Measurements from ENCODE around the gene POU5F1.
"Not testable (repeated sequence)": the region's sequence is repeated elsewhere in the genome, so short reads cannot be mapped to it uniquely, and the experiment has no call there.

The POU5F1 gene

DNA sequence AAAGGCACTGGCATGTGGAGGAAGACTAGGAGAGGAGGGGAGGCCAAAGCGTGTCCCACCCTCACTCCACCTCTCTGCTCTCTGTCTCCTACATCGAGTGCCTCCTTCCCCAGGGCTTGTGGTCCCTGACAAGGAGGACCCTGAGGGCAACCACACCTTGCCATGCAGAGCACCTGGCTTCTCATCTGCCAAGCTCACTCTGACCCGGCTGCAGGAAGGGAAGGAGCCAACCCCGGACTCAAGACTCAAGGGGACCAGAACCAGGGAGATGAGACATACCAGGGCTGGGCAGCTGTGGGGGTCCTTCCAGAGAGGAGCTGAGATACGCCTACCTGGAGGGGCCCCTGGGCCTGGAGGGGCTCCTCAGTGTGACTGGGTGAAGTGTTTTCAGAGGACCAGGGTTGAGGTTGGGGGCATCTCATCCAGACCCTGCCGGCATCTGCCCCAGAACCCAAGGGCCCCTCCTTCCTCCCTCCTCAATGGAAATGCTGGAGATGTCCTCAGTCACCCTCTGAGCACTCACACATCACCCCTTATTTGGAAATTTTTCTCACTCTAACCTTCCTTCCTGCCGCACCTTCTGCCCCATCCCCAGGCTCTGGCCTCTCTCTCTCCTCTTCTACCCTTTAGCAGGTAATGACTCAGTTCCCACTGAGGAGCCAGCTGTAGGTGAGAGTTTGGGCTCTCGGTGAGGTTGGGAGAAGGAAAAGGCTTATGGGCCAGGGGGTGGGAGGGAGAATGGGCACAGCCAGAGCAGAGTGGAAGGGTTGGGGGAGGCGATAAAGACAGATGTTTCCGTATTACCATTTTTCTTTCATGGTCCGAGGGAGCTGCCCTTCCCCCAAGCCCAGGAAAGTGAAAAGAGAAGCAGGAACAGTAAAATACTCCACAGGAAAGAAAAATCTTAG is 32.0 kb upstream of the POU5F1 start:
- Histone ChIP-seq H3K27me3 (replicated peaks; ENCODE audit: control insufficient read depth, insufficient read depth, low read length) (no peaks in the 10 kb centered on the region), H3K36me3 (ENCODE audit: control insufficient read depth, insufficient read depth, low read length) (no peaks in the 10 kb centered on the region; the same call in 1 of the 2 replicates), H3K4me3 (replicated peaks; ENCODE audit: low read depth, low read length) (peak overlapping the region; percentile 32)
- no peak for DNase-seq (ENCODE audit: extremely low read depth, insufficient read length)
- TF ChIP-seq, protein P1, sequence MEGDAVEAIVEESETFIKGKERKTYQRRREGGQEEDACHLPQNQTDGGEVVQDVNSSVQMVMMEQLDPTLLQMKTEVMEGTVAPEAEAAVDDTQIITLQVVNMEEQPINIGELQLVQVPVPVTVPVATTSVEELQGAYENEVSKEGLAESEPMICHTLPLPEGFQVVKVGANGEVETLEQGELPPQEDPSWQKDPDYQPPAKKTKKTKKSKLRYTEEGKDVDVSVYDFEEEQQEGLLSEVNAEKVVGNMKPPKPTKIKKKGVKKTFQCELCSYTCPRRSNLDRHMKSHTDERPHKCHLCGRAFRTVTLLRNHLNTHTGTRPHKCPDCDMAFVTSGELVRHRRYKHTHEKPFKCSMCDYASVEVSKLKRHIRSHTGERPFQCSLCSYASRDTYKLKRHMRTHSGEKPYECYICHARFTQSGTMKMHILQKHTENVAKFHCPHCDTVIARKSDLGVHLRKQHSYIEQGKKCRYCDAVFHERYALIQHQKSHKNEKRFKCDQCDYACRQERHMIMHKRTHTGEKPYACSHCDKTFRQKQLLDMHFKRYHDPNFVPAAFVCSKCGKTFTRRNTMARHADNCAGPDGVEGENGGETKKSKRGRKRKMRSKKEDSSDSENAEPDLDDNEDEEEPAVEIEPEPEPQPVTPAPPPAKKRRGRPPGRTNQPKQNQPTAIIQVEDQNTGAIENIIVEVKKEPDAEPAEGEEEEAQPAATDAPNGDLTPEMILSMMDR (IDR thresholded peaks at IDR 0.05; ENCODE audit: insufficient read depth, low read length, poor library complexity, severe bottlenecking), result no peak

DNA sequence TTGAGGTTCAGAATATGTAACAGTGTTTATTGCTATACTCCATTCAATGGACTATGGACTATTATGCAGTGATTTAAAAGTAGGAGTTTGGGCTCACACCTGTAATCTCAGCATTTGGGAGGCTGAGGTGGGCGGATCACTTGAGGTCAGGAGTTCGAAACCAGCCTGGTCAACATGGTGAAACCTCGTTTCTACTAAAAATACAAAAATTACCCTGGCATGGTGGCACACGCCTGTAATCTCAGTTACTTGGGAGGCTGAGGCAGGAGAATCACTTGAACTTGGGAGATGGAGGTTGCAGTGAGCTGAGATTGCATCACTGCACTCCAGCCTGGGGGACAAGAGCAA is 28.6 kb upstream of the POU5F1 start:
- DNase-seq (ENCODE audit: extremely low read depth, insufficient read length); H3K36me3 ChIP-seq (ENCODE audit: control insufficient read depth, insufficient read depth, low read length); H3K27me3 ChIP-seq (replicated peaks; ENCODE audit: control insufficient read depth, insufficient read depth, low read length): not testable (repeated sequence)
- peak overlapping the region; percentile 74 for H3K4me3 ChIP-seq (replicated peaks; ENCODE audit: low read depth, low read length)

DNA sequence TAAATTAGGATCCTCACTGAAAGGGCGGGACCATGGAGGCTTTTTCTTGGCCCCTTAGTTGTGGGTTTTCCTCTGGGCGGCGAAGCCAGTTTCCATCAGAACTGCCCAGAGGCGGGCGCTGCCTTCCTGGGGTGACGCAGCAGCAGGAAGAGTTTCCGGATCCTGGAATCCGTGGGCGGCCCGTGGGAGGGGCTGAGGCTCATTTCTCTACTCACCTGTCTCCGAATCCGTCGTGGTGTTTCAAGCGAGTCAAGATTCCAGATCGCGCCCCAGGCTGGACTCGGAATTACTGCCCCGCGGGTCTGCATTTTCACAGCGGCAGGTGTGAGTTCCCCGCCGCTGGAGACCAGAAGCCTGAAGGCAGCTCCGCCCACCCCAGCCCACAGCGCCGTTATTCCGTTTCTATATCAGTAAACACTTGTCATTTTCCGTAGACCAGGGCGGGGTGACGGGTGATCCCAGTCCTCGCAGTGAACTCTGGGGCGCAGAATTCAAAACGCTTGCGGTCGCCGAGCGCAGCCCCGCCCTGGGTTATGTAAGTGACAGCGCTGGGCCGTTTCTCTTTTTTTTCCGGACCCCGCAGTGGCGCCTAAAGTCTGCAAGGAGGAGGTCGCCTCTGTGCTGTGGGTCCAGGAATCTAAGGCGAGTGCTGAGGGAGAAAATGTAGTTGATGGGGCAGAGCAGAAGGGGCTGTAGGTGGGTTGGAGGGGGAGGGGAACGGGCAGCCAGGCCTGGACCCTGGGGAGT is 27.2 kb upstream of the POU5F1 start:
- Histone ChIP-seq H3K4me3 (replicated peaks; ENCODE audit: low read depth, low read length) (peak overlapping the region; percentile 74), H3K27me3 (replicated peaks; ENCODE audit: control insufficient read depth, insufficient read depth, low read length) (no peaks in the 10 kb centered on the region), H3K36me3 (ENCODE audit: control insufficient read depth, insufficient read depth, low read length) (no peaks in the 10 kb centered on the region; the same call in 1 of the 2 replicates)
- peak; percentile 91 for DNase-seq (ENCODE audit: extremely low read depth, insufficient read length)
- TF ChIP-seq, protein P1 (IDR thresholded peaks at IDR 0.05; ENCODE audit: insufficient read depth, low read length, poor library complexity, severe bottlenecking), result no peak

DNA sequence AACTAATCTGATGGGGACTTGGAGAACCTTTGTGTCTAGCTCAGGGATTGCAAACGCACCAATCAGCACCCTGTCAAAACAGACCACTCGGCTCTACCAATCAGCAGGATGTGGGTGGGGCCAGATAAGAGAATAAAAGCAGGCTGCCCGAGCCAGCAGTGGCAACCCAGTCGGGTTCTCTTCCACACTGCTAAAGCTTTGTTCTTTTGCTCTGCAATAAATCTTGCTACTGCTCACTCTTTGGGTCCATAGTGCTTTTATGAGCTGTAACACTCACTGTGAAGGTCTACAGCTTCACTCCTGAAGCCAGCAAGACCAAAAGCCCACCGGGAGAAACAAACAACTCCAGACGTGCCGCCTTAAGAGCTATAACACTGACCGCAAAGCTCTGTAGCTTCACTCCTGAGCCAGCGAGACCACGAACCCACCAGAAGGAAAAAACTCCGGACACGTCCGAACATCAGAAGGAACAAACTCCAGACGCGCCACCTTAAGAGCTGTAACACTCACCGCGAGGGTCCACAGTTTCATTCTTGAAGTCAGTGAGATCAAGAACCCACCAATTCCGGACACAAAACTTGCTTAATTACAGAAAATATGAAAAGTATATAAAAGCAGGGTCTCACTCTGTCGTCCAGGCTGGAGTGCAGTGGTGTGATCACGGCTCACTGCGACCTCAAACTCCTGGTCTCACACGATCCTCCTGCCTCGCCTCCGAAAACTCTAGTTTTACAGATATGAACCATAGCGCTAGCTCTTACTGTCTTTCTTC is 26.0 kb upstream of the POU5F1 start:
- not testable (repeated sequence) for DNase-seq (ENCODE audit: extremely low read depth, insufficient read length); H3K27me3 ChIP-seq (replicated peaks; ENCODE audit: control insufficient read depth, insufficient read depth, low read length); H3K36me3 ChIP-seq (ENCODE audit: control insufficient read depth, insufficient read depth, low read length)
- H3K4me3 ChIP-seq (replicated peaks; ENCODE audit: low read depth, low read length), result peak overlapping the region; percentile 74

DNA sequence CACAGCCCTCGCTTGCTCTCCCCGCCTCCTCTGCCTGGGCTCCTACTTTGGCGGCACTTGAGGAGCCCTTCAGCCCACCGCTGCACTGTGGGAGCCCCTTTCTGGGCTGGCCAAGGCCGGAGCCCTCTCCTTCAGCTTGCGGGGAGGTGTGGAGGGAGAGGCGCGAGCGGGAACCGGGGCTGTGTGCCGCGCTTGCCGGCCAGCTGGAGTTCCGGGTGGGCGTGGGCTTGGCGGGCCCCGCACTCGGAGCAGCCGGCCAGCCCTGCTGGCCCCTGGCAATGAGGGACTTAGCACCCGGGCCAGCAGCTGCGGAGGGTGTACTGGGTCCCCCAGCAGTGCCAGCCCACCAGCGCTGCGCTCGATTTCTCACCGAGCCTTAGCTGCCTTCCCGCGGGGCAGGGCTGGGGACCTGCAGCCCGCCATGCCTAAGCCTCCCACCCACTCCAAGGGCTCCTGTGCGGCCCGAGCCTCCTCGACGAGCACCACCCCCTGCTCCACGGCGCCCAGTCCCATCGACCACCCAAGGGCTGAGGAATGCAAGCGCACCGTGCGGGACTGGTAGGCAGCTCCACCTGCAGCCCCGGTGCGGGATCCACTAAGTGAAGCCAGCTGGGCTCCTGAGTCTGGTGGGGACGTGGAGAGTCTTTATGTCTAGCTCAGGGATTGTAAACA is 25.0 kb upstream of the POU5F1 start:
- H3K4me3 ChIP-seq (replicated peaks; ENCODE audit: low read depth, low read length); H3K27me3 ChIP-seq (replicated peaks; ENCODE audit: control insufficient read depth, insufficient read depth, low read length); DNase-seq (ENCODE audit: extremely low read depth, insufficient read length); H3K36me3 ChIP-seq (ENCODE audit: control insufficient read depth, insufficient read depth, low read length): not testable (repeated sequence)

DNA sequence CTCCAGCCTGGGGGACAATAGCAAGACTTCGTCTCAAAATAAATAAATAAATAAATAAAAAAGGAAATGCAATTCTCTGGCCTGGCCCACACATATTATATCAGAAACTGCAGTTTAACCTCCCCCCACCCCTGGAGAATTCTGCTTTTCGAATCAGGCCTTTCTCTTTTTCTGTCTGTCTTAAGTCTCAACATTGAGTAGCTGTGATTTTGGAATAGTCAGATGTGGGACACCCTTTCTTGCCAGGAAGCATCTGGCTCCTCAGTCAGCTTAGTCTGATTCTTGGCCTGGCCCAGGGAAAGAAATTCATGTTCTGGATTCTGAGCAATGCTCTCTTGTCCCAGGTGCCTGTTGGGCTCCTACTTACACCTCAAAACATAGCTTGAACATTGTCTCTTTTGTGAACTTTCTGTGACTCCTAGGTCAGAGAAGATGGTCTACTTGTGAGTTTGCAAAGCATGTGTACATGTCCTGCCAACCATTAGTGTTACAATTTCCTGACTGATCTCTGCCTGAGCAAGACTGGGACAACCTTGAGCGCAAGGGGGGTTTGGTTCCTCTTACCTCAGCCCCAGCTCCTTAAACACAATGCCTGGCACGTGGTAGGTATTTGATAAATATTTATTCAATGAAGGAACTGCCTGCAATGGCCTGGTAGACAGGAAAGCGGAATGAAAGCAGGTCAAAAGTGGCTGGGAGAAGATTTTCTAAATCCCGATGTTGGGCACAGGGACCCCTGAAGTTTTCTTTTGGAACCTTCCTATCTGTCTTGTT is 23.8 kb upstream of the POU5F1 start:
- no peak overlapping the region for H3K4me3 ChIP-seq (replicated peaks; ENCODE audit: low read depth, low read length)
- no peak for DNase-seq (ENCODE audit: extremely low read depth, insufficient read length)
- TF ChIP-seq, protein P1 (IDR thresholded peaks at IDR 0.05; ENCODE audit: insufficient read depth, low read length, poor library complexity, severe bottlenecking), result no peak
- H3K27me3 ChIP-seq (replicated peaks; ENCODE audit: control insufficient read depth, insufficient read depth, low read length), result no peaks in the 10 kb centered on the region
- H3K36me3 ChIP-seq (ENCODE audit: control insufficient read depth, insufficient read depth, low read length), result no peaks in the 10 kb centered on the region
